GM18505 (cell line): ENCODE measurements around the gene SH3RF1.

Experiments
- ATAC-seq: cut with Tn5 transposase; IDR thresholded peaks from one replicate; pipeline ENCODE4 v1.9.1; 2021; ENCODE audit not compliant: unreplicated experiment
- POLR2A ChIP-seq: IDR thresholded peaks from 4 replicates; pipeline ENCODE4 v1.6.1; 2011; ENCODE audit warnings: borderline replicate concordance; ENCODE audit not compliant: insufficient read depth, insufficient read length; ENCODE audit errors: extremely low read depth

The SH3RF1 gene

GRCh38 chr4:169163495-169163894 lies 107.3 kb downstream of the SH3RF1 start:
- no peak for ATAC-seq
- no peak for TF ChIP-seq POLR2A

GRCh38 chr4:169160825-169161224 lies 109.9 kb downstream of the SH3RF1 start:
- TF ChIP-seq POLR2A: no peak

GRCh38 chr4:169159624-169160171 lies 111.1 kb downstream of the SH3RF1 start:
- TF ChIP-seq POLR2A: no peak
- no peak for ATAC-seq

More at GRCh38 chr4:169160825-169161224, 109.9 kb downstream of the SH3RF1 start:
- no peak for ATAC-seq

GRCh38 chr4:169158861-169159260 lies 111.9 kb downstream of the SH3RF1 start:
- ATAC-seq: no peak
- no peak for TF ChIP-seq POLR2A

- ATAC-seq: no peak
- TF ChIP-seq POLR2A: no peak
Measured at GRCh38 chr4:169158046-169158445, 112.7 kb downstream of the SH3RF1 start.

GRCh38 chr4:169156392-169156791 lies 114.4 kb downstream of the SH3RF1 start:
- TF ChIP-seq POLR2A: no peak
- no peak for ATAC-seq

- no peak for TF ChIP-seq POLR2A
- no peak for ATAC-seq
Measured at GRCh38 chr4:169154121-169154520, 116.6 kb downstream of the SH3RF1 start.

- ATAC-seq: no peak
- TF ChIP-seq POLR2A: no peak
Measured at GRCh38 chr4:169153481-169154087, 117.2 kb downstream of the SH3RF1 start.

- no peak for TF ChIP-seq POLR2A
- no peak for ATAC-seq
Measured at GRCh38 chr4:169152899-169153298, 117.9 kb downstream of the SH3RF1 start.

- no peak for TF ChIP-seq POLR2A
- ATAC-seq: no peak
Measured at GRCh38 chr4:169152098-169152497, 118.7 kb downstream of the SH3RF1 start.

GRCh38 chr4:169151671-169152070 lies 119.1 kb downstream of the SH3RF1 start:
- no peak for ATAC-seq
- TF ChIP-seq POLR2A: no peak

- TF ChIP-seq POLR2A: no peak
Measured at GRCh38 chr4:169150806-169151205, 120.0 kb downstream of the SH3RF1 start.

GRCh38 chr4:169148885-169149284 lies 121.9 kb downstream of the SH3RF1 start:
- ATAC-seq: no peak
- no peak for TF ChIP-seq POLR2A

More at GRCh38 chr4:169150806-169151205, 120.0 kb downstream of the SH3RF1 start:
- no peak for ATAC-seq

GRCh38 chr4:169147191-169147590 lies 123.6 kb downstream of the SH3RF1 start:
- TF ChIP-seq POLR2A: no peak
- no peak for ATAC-seq

GRCh38 chr4:169144061-169144600 lies 126.6 kb downstream of the SH3RF1 start:
- ATAC-seq: no peak
- no peak for TF ChIP-seq POLR2A

GRCh38 chr4:169143335-169143734 lies 127.4 kb downstream of the SH3RF1 start:
- TF ChIP-seq POLR2A: no peak
- no peak for ATAC-seq
